ENCODE measurements around the gene EXOC4.

EXOC4 gene

DNA sequence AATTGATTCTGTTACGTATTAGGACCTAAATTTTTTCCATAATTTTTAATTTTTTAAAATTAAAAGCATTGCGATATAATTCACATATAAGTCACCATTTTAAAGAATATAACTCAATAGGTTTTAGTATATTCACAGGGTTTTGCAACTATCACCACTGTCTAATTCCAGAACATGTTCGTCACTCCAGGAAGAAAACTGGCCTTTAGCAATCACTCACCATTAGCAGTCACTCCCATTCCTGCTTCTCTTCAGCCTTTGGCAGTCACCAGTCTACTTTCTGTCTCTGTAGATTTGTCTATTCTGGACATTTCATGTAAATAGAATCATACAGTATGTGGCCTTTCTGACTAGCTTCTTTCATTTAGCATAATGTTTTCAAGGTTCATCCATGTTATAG, 176.5 kb downstream of the EXOC4 start:
- no peak for DNase-seq (ENCODE audit: low spot score)

DNA sequence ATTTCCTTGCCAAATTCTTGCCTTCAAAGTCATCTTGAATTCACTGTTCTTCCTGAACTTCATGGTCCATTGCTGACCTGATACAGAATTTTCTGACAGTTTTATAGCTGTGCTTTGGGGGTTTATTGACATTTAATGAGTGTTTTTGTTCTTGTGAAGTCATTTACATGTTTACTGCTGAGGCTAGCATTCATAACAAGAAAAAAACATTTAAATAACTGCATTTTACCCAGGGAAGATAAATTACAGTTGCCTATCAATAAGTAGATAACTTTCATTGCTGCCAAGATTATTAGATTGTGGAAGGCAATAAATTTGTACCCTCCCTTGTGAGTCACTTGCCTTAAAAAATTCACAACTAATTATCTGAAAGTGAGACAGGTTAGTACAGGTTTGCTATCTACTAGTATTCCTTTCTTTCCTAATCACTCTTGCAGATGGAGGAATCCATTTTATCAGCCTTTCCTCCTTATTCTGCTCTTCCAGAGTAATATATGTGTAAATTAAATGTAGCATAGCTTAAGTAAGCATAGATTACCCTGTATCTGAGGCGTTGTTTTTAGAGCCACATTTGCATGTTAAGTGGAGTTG, 178.4 kb downstream of the EXOC4 start:
- no peak for DNase-seq (ENCODE audit: low spot score)

DNA sequence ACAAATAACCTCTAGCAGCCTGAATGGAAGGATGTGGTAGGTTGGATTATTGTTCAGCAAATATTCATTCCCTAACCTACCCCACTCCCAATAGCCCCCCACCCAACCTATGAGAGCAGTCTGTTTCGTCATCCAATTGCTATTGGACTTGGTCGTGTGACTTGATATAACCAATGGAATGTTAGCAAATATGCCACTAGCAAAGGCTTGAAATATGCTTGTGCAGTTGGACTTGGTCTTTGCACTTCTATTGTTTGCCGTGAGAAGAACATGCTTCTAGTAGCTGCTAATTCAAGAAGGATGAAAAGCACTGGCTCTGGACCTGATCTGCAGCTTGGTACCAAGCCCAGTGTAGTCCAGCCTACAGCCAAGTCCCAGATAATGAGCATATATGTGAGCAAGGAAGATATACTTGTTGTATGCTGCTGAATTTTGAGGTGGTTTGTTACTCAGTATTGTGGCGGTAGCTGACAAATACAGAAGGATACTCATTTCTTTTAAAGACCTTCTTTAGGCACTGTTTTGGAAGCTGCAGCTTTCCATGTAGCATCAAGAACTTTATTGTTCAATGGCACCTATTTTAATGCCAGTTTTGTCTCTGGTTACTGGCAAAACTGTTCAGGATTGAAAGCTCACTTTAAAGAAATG, 180.4 kb downstream of the EXOC4 start:
- no peak for DNase-seq (ENCODE audit: low spot score)

DNA sequence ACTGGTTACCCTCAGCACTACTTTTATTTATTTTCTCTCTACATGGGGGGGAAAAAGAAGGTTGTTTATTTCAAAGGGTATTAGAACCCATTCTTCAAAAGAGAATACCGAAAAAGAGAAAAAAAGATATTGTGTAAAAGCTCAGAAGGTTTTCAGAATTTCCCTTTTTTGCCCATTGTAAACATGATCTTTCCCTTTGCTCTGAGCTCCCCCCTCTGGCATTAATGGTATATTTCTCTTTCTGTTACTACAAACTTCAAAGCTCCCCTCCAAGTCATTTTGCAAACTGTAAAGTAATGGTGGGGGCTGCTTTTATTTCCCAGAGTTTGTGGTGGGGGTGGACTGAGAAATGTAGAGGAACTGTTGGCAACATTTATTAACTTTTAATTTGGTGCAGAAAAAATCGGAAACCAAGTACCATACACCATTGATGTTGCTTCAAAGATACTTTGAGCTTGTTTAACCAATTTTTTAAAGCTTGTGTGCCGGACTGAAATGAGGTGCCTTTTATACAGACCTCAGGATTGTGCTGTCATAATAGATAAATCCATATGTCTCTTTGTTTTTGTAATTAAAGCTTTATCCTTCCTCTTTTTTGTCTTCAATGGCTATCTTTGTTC, 181.5 kb downstream of the EXOC4 start:
- peak; percentile 15 for DNase-seq (ENCODE audit: low spot score)

DNA sequence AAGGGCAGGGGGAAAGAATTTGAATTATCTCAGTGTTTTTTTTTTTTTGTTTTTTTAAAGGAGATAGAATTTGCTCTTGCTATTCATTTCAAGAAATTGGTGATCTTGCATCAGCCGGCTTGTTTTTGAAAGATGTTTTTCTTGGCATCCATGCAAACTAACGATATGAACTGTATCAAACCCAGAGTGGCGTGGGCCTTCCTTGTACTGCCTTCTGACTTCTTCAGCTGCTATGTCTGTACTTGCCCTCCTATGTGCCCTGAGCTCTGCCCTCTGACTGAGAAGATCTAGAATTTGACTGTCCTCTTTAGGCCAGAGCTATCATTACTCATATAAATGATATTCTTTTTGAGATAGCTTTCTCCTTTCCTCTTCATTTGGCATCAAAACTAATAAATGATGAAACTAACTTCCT, 183.1 kb downstream of the EXOC4 start:
- peak; percentile 32 for DNase-seq (ENCODE audit: low spot score)

DNA sequence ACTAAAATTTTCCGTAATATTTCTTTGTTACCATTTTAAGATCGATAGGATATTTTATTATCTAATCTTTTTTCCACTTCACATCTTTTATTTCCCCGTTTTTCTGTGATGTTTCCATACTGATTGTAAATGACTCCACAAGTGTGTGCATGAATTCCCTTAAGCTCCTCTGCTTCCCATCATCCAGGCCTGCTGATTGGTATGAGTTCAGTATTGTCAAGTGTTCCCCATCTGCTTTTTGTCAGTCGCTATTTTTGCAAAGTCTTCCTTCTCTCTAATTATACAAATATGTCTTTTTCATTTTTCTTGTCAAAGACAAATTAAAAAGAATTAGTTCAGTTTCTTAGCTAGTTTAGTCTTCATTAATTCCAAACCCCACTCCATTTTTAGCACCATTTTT, 184.7 kb downstream of the EXOC4 start:
- no peak for DNase-seq (ENCODE audit: low spot score)

DNA sequence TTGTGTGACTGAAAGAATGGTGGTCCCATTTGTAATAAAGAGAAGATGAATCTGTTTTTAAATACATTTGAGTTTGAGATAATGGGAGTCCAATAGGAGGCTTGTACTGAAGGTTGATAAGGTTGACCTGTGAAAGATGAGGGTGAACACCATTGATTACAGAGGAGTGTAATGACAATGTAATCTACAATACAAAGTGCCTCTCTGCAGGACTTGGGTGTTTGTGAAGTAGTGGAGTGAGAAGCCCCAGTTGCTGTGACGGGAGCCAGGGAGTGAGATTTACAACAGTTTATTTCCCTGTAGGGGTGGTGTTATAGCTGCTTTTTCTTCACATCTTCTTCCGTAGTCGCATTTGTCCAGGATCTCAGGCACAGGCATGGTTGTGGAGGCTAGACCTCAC, 189.9 kb downstream of the EXOC4 start:
- no peak for DNase-seq (ENCODE audit: low spot score)

DNA sequence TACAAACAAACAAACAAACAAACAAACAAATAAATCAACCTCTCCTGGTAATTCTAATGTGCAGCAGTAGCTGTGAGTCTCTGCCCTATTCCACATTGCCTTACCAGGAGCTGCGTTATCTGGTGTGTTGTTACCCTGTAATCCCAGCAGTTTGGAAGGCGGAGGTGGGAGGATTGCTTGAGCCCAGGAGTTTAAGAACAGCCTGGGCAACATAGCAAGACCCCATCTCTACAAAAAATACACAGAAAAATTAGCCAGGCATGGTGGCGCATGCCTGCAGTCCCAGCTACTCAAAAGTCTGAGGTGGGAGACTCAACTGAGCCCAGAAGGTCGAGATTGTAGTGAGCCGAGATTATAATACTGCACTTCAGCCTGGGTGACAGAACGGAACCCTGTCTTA, 192.7 kb downstream of the EXOC4 start:
- DNase-seq (ENCODE audit: low spot score), result no peak

DNA sequence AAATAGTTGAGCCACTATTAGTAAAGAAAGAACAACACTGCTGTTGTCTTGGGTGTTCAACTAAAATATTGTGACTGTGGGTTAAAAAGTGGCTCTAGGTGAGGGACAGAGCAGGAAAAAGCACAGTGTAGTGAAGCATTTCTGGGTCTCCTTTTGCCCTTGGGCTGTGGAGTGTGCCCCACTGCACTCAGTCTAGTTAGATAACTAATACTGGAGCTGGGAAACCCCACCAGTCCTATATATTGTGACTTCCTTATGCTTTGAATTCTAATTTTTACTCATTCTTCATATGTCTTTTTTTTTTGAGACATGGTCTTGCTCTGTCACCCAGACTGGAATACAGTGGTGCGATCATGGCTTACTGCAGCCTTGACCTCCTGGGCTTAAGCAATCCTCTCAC, 195.1 kb downstream of the EXOC4 start:
- DNase-seq (ENCODE audit: low spot score), result no peak

DNA sequence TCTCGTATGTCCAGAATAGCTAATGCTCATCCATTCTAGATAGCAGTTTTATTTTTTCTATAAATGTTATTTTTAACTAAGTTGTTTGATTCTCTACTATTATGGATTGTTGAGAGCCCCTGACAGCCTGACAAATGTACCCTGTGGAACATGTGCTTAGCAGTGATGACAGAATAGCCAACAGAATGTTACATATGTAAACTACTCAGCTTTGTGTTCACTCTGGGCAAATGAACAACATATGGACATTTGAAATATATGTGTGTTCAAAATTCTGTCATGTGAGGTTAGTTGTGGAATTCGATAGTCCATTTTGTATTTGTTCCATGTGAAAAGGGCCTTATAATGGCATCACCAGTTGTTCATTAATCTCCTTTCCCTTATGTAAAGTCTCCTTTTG, 199.7 kb downstream of the EXOC4 start:
- DNase-seq (ENCODE audit: low spot score), result no peak

DNA sequence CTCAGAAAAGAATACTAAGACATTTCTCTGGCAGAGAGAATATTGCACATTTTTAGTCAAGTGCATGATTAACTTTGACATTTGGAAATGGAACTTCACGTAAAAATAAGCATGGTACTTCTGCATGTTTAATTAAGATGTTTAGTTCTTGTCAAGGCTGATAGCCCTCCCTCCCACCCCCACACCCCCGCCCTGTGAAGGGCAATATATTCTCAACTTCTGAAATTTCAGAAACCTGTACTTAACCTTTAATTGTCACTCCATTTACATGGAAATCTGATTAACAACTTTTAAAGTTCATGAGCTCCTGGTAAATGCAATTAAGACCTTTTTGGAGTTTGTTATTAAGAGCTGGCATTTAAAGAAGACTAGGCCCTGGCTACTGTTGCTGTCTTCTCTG, 205.8 kb downstream of the EXOC4 start:
- DNase-seq (ENCODE audit: low spot score), result no peak

DNA sequence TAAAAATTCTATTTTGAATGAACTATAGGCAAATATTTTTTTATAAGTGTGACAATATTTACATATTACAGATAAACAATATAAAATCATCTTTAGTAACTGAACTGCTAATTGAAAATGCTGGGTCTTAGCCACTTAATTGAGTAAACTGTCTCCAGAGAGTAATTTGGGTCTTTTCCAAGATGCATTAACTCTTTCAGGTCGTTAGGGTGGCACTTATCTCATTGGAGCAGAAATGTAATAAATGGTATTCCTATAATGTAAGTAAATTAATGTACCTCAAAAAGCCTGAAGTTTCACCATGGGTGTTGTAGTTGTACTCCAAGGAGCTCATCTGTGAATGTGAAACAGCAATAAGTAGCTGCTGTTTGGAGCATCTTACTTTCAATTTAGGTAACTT, 208.5 kb downstream of the EXOC4 start:
- no peak for DNase-seq (ENCODE audit: low spot score)

DNA sequence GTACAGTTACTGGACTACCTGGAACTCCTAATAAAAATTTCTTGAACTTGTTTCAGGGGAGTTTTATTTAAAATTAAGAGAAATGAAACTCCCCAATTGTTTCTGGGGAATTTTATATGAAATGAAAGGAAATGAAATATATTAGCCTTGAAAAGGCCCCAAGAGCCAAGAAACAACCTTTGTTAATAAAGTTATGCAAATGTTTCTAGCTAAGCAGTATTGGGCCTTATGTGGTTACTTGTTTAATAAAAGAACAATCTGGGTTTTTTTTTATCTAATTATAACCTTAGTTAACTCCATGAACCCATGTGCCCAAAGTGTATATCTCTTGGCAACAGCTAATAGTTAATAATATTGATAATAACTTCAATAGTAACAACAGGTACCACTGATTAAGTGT, 222.8 kb downstream of the EXOC4 start:
- no peak for DNase-seq (ENCODE audit: low spot score)

DNA sequence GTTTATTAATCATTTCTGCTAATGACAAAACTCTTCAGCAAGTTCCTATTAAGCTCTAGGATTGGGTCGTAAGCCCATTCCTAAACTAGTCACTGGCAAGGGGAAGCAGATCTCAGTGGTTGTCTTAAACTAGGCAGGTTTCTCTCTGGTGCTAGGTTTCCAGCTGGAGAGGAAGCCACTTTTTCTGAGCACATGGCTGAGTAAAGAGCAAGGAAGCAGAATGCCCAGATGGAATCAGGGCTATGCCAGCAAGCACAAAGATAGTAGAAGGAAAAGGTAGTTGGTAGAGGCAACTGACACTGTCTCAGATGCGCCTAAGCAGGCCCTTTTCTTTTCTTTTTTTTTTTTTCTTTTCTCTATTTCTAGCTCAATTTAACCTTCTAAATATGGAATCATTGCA, 224.9 kb downstream of the EXOC4 start:
- DNase-seq (ENCODE audit: low spot score), result no peak

DNA sequence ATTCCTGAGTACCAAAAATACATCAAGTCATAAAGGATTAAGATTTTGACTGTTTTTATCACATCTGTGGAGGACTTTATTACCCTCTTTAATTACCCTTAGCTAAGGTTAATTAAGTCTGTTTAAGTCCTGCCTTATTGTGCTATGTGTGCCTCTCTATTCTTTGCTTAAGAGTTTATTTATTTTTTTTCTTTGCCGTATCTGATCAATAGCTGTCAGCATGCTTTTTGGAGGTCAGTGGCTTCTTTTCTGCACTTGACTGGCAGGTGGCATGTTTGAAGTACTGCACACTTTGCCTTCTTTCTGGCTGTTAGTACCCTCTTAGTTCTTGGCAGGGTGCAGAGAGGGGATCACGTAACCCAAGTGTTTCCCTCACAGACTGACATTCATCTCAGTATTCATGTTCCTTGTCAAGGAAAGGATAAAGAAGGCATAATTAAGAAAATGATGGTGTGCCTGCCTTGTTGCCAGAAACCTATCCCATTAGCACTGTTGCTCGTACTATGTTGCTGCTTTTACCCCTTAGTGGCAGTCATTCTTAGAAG, 225.8 kb downstream of the EXOC4 start:
- no peak for DNase-seq (ENCODE audit: low spot score)

DNA sequence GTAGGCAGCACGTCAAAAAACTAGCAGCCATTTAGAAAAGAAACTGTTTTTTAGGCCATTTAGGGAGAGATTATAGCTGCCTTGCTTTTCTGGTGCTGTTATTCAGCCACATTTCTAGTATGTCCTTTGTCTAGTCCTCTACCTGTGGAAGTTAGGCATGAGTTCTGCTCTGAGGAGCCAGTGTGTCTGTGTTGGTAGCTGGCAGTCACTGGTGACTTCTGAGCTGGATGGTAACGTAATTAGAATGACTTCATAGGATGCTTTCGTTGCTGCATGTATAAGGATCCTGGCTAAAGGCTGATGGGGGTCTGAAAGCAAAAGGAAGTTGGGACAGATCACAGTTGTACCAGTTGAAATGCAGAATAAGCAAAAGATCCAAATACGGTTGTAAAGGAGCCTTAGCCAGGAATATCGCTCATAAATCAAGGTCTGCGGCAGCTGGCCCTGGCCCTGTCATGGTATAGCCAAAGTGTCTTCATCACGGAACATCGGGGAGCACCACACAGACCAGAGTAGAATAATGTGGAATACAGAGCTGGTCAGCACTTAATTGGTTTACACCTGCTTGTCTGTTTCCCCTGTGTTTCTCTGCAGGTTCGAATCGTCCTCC, 226.7 kb downstream of the EXOC4 start:
- DNase-seq (ENCODE audit: low spot score), result no peak

DNA sequence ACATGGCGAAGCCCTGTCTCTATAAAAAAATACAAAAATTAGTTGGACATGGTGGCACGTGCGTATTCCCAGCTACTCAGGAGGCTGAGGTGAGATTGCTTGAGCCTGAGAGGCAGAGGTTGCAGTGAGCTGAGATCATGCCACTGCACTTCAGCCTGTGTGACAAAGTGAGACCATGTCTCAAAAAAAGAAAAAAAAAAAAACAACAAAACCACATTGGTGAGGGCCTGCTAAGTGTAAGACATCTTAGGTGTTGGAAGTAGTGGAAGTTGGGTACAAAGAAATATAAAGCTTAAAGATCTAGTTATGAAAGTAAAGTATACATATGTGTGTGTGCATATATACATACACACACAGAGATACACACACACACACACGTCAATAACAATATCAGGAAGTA, 228.0 kb downstream of the EXOC4 start:
- no peak for DNase-seq (ENCODE audit: low spot score)

DNA sequence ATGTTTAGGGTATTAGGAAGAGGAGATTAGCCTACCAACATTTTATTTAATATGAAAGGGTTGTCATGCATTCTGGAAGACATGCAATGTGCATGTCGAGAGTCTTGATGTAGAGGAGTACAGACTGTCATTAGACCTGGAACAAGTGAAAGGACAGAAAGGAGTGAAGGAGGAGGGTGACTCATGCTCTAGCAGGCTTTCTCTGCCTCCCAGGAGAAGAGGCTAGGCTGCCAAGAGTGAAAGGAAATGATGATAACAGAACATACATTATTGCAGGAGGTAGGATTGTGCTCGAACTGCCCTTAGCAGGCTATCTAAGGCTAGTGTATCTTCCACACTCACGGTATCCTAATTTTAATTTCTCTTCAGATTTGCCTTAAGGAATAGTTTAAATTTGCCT, 228.8 kb downstream of the EXOC4 start:
- no peak for DNase-seq (ENCODE audit: low spot score)

DNA sequence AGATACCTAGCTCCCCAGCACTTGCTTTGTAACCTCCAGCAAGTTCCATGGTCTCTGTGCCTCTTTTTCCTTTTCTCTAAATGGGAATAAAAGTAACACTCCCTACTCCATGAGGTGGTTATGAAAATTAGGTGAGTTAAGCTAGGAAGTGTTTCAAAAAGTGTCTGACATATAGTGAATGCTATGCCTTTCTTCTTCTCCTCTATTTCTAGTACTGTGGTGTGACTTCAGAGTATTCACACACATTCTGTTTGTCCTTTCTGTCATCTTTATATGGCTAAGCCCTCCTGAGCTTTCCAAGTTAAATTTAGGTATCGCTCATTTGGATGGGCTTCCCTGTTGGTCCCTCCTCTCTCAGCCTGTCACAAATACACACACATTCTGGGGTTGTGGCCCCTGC, 229.7 kb downstream of the EXOC4 start:
- DNase-seq (ENCODE audit: low spot score), result no peak

DNA sequence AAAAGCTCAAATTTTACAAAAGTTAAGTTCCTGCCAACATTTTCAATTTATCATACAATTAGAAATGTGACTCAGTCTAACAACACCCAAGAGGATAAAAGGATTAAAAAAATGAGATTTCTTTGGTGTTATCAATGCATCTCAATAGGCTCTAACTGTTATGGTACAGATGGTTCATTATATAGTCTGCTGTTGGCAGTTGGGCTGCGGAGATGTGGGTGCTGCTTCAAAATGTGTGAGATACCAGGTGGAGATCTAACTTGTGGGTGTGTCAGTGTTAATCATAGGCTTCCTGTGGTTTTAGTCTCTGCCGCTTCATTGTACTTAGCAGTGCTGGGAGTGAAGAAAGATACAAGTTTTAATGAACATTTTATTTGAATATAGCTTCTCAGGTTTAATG, 231.2 kb downstream of the EXOC4 start:
- DNase-seq (ENCODE audit: low spot score), result peak; percentile 29

DNA sequence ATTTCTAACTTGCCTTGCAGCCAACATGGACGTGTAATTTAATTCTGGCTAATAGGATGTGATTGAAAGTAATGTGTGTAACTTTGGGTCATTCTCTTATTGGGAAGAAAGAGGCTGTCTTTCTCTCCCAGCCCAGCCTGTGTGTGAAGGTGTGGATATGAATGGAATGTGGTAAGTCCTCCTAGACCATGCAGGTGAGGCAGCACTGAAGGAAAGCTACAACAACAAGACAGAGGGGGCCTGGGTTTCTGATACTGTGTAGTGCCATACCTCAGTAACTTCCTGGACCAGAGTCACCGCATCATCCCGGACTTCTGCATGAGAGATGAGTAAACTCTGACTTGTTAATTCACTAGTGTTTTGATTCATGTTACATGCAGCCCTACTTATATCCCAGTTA, 237.0 kb downstream of the EXOC4 start:
- DNase-seq (ENCODE audit: low spot score), result no peak

DNA sequence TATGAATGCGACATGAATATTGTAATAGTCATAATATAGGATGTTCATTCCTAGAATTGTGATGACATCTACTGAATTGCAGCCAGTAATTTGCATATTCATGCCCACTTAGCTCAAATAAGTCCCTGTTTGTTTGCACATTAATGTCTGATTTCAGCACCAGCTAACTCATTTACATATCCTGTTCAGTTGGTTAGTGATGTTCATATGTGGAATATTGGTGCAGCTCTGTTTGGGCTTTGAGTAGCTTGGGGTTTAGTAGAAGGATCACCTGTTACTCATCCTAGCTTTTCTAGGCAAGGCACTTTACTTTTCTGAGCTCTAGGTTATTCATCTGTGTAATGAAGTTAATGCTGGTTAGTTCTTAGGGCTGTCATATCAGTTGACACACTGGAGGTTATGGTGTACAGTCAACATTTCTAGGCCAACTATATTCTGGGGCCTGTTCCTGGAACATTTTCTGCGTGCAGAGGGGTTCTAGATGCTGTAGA, 238.4 kb downstream of the EXOC4 start:
- DNase-seq (ENCODE audit: low spot score), result no peak

Data from LoVo (cell line).